Glutamatergic neuron (in vitro differentiated cells): ENCODE data around the gene BEAN1. TPM values are rescaled to one million over a fixed set of nuclear protein-coding genes. Genes with fewer than 3 reads are reported as not detected.
"Not testable (repeated sequence)": the region's sequence is repeated elsewhere in the genome, so short reads cannot be mapped to it uniquely, and the experiment has no call there.

Source experiments
- DNase-seq: peaks from one replicate; pipeline ENCODE4 v3.0.0; 2022
- H3K27ac Mint-ChIP-seq: one replicate; pipeline ENCODE4 v1.8.0; 2020; ENCODE audit warnings: mild to moderate bottlenecking, mixed read lengths, inconsistent platforms; ENCODE audit not compliant: unreplicated experiment
- H3K27me3 Mint-ChIP-seq: one replicate; pipeline ENCODE4 v1.8.0; 2020; ENCODE audit warnings: mild to moderate bottlenecking, moderate library complexity, mixed read lengths, inconsistent platforms; ENCODE audit not compliant: unreplicated experiment
- H3K36me3 Mint-ChIP-seq: one replicate; pipeline ENCODE4 v1.8.0; 2020; ENCODE audit warnings: mild to moderate bottlenecking, mixed read lengths, inconsistent platforms; ENCODE audit not compliant: unreplicated experiment
- H3K4me1 Mint-ChIP-seq: one replicate; pipeline ENCODE4 v1.8.0; 2020; ENCODE audit warnings: mild to moderate bottlenecking, low read depth, mixed read lengths, inconsistent platforms; ENCODE audit not compliant: unreplicated experiment
- H3K4me3 Mint-ChIP-seq: one replicate; pipeline ENCODE4 v1.8.0; 2020; ENCODE audit warnings: mild to moderate bottlenecking, mixed read lengths, inconsistent platforms; ENCODE audit not compliant: unreplicated experiment
- H3K9me3 Mint-ChIP-seq: one replicate; pipeline ENCODE4 v1.8.0; 2020; ENCODE audit warnings: mild to moderate bottlenecking, moderate library complexity, mixed read lengths, inconsistent platforms; ENCODE audit not compliant: unreplicated experiment
- total RNA-seq: library from RNA; stranded (reverse); fragmentation: NEBNext Ultra II Directional; extraction: Animal tissue kit (Norgen Biotek cat#: 25700); gene quantifications from one replicate; pipeline ENCODE4 v1.2.1, GENCODE V29; 2021; ENCODE audit not compliant: unreplicated experiment
- TF ChIP-seq, protein P1 (sequence below): fragments of 200-600 bp; sonication (generic); IDR thresholded peaks from one replicate; pipeline ENCODE4 v1.5.0; 2021; ENCODE audit not compliant: partially characterized antibody, unreplicated experiment

Gene BEAN1
- total RNA-seq, 1 donor from 2014 or later, result 1.8 TPM

DNA sequence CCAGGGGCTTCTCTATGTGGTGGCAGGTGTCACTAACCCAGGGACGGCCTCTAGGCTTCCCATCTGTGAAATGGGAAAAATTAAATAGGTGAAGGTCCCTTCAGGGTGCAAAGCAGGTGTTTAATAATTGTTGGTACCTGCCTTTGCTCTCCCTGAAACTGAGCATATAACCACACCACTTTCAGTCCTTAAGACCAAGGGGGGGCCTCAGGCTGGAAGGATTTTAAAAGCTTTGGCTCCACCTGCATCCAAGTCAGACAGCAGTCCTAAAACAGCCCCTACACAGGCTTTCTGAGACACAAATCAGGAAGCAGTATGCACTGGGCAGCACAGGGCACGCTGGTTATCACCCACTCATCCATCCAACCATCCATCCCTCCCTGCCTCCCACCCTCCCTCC lies 67.8 kb downstream of the BEAN1 start:
- Mint-ChIP-seq H3K27ac (no peak overlapping the region), H3K36me3 (no peaks in the 10 kb centered on the region), H3K4me3 (no peak overlapping the region), H3K4me1 (no peaks in the 10 kb centered on the region), H3K9me3 (peaks cover 5% of the 10 kb centered on the region), H3K27me3 (peaks cover 6% of the 10 kb centered on the region)
- no peak for DNase-seq
- TF ChIP-seq, protein P1, sequence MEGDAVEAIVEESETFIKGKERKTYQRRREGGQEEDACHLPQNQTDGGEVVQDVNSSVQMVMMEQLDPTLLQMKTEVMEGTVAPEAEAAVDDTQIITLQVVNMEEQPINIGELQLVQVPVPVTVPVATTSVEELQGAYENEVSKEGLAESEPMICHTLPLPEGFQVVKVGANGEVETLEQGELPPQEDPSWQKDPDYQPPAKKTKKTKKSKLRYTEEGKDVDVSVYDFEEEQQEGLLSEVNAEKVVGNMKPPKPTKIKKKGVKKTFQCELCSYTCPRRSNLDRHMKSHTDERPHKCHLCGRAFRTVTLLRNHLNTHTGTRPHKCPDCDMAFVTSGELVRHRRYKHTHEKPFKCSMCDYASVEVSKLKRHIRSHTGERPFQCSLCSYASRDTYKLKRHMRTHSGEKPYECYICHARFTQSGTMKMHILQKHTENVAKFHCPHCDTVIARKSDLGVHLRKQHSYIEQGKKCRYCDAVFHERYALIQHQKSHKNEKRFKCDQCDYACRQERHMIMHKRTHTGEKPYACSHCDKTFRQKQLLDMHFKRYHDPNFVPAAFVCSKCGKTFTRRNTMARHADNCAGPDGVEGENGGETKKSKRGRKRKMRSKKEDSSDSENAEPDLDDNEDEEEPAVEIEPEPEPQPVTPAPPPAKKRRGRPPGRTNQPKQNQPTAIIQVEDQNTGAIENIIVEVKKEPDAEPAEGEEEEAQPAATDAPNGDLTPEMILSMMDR, result no peak

DNA sequence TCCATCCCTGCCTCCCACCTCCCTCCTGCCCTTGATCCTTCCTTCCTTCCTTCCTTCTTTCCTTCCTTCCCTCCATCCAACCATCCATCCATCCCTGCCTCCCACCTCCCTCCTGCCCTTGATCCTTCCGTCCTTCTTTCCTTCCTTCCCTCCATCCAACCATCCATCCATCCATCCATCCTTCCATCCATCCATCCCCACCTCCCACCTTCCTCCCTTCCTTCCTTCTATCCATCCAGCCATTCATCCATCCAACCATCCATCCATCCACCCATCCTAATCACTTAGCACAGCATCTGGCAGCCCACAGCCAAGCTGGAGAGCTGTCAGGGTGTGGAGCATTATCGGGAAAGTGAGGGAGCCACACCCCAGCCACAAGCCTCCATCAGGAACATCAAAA lies 68.3 kb downstream of the BEAN1 start:
- Mint-ChIP-seq H3K4me1 (no peaks in the 10 kb centered on the region), H3K9me3 (peaks cover 5% of the 10 kb centered on the region), H3K27me3 (peaks cover 6% of the 10 kb centered on the region), H3K4me3 (no peak overlapping the region), H3K27ac (no peak overlapping the region), H3K36me3 (no peaks in the 10 kb centered on the region)
- TF ChIP-seq, protein P1, result no peak
- DNase-seq, result no peak

DNA sequence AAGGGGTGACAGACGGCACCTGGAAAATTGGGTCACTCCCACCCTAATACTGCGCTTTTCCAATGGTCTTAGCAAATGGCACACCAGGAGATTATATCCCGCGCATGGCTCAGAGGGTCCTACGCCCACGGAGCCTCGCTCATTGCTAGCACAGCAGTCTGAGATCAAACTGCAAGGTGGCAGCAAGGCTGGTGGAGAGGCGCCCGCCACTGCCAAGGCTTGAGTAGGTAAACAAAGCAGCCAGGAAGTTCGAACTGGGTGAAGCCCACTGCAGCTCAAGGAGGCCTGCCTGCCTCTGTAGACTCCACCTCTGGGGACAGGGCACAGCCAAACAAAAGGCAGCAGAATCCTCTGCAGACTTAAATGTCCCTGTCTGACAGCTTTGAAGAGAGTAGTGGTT lies 69.1 kb downstream of the BEAN1 start:
- not testable (repeated sequence) for H3K36me3 Mint-ChIP-seq, H3K4me3 Mint-ChIP-seq, H3K4me1 Mint-ChIP-seq, H3K9me3 Mint-ChIP-seq, H3K27me3 Mint-ChIP-seq, DNase-seq, H3K27ac Mint-ChIP-seq

DNA sequence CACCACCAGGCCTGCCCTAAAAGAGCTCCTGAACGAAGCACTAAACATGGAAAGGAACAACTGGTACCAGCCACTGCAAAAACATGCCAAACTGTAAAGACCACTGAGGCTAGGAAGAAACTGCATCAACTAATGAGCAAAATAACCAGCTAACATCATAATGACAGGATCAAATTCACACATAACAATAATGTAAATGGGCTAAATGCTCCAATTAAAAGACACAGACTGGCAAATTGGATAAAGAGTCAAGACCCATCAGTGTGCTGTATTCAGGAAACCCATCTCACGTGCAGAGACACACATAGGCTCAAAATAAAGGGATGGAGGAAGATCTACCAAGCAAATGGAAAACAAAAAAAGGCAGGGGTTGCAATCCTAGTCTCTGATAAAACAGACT lies 70.8 kb downstream of the BEAN1 start:
- not testable (repeated sequence) for H3K27ac Mint-ChIP-seq, H3K4me1 Mint-ChIP-seq, H3K36me3 Mint-ChIP-seq, DNase-seq, H3K27me3 Mint-ChIP-seq, H3K4me3 Mint-ChIP-seq, H3K9me3 Mint-ChIP-seq

DNA sequence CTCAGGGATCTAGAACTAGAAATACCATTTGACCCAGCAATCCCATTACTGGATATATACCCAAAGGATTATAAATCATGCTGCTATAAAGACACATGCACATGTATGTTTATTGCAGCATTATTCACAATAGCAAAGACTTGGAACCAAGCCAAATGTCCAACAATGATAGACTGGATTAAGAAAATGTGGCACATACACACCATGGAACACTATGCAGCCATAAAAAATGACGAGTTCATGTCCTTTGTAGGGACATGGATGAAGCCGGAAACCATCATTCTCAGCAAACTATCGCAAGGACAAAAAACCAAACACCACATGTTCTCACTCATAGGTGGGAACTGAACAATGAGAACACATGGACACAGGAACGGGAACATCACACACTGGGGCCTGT lies 74.5 kb downstream of the BEAN1 start:
- not testable (repeated sequence) for DNase-seq, H3K4me3 Mint-ChIP-seq, H3K9me3 Mint-ChIP-seq, H3K27ac Mint-ChIP-seq, H3K36me3 Mint-ChIP-seq, H3K27me3 Mint-ChIP-seq, H3K4me1 Mint-ChIP-seq

DNA sequence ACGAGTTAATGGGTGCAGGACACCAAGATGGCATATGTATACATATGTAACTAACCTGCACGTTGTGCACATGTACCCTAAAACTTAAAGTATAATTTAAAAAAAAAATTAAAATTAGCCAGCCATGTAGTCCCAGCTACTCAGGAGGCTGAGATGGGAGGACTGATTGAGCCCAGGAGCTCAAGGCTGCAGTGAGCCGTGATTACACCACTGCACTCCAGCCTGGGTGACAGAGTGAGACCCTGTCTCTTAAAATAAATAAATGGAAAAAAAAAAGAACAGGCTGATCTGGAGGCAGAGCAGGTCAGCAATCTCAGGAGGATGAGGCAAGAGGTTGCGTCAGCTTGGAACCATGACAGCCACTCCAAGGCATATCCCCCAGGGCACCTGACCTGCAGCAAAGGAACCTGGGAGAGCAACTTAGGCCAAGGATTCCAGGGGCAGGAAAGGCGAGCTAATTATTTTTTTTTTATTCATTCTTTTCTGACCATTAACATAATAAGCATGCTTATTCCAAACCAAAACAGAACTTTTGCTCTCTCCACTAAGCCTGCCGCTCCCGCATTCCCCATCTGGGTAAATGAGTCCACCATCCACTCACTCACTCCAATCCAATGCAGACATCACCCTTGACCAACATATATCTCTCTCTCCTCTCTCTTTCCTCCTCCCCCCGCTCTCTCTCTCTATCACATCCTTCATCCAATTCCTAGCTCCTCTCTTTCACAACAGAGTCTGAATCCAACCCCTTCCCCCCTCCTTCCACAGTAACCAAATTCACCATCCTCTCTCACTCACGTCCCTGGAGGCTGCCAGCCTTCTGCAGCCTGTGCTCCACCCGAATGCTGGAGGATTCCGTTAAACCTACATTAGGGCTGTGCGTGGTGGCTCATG lies 75.2 kb downstream of the BEAN1 start:
- TF ChIP-seq, protein P1, result no peak
- Mint-ChIP-seq H3K4me3 (peak overlapping the region; percentile 18), H3K27ac (peak overlapping the region; percentile 45), H3K9me3 (peaks cover 3% of the 10 kb centered on the region), H3K27me3 (no peaks in the 10 kb centered on the region), H3K36me3 (no peaks in the 10 kb centered on the region), H3K4me1 (peaks cover 8% of the 10 kb centered on the region)
- peak; percentile 67 for DNase-seq
